ENCODE measurements around the gene KLHL7.
"Not testable (repeated sequence)": the region's sequence is repeated elsewhere in the genome, so short reads cannot be mapped to it uniquely, and the experiment has no call there.

KLHL7 gene

GRCh38 chr7:23121165-23121564, 15.6 kb downstream of the KLHL7 start:
- Histone ChIP-seq H3K4me1 (ENCODE audit: insufficient read depth, low read length) (peaks cover 20% of the 10 kb centered on the region), H3K9me3 (ENCODE audit: control insufficient read depth, insufficient read depth, low read length) (no peaks in the 10 kb centered on the region), H3K9ac (ENCODE audit: low read depth, low read length) (no peak overlapping the region), H3K36me3 (ENCODE audit: insufficient read depth, low read length) (peaks cover 6% of the 10 kb centered on the region; the same call in 1 of the 2 replicates)

- Histone ChIP-seq H3K9ac (ENCODE audit: low read depth, low read length) (no peak overlapping the region), H3K4me1 (ENCODE audit: insufficient read depth, low read length) (peaks cover 4% of the 10 kb centered on the region; the same call in 1 of the 2 replicates), H3K36me3 (ENCODE audit: insufficient read depth, low read length) (peaks cover 12% of the 10 kb centered on the region; the same call in 1 of the 2 replicates), H3K9me3 (ENCODE audit: control insufficient read depth, insufficient read depth, low read length) (no peaks in the 10 kb centered on the region)
Measured at GRCh38 chr7:23123007-23123406, 17.4 kb downstream of the KLHL7 start.

DNA sequence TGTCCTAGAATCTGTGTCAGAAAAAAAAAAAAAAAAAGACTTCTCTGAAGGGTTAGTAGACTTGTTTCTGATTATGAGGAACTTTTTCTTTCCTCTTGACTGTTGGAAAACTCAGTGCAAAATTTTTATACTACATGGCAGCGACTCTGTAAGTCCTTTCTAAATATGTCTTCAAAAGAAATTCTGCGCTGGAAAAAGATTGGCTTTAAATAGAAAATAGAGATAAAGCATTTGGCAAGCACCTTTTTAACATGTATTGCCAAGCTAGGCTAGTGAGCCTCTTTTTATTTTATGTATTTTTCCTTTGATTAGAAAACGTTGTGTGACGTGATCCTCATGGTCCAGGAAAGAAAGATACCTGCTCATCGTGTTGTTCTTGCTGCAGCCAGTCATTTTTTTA, 17.9 kb downstream of the KLHL7 start:
- Histone ChIP-seq H3K9me3 (ENCODE audit: control insufficient read depth, insufficient read depth, low read length) (no peaks in the 10 kb centered on the region), H3K4me1 (ENCODE audit: insufficient read depth, low read length) (no peaks in the 10 kb centered on the region; the same call in 1 of the 2 replicates)

GRCh38 chr7:23129036-23129435, 23.5 kb downstream of the KLHL7 start:
- H3K9me3 ChIP-seq (ENCODE audit: control insufficient read depth, insufficient read depth, low read length), result no peaks in the 10 kb centered on the region
- no peaks in the 10 kb centered on the region for H3K4me1 ChIP-seq (ENCODE audit: insufficient read depth, low read length)
- peaks cover 15% of the 10 kb centered on the region for H3K36me3 ChIP-seq (ENCODE audit: insufficient read depth, low read length)
- no peak overlapping the region for H3K9ac ChIP-seq (ENCODE audit: low read depth, low read length)

More for the DNA sequence above, 17.9 kb downstream of the KLHL7 start:
- H3K9ac ChIP-seq (ENCODE audit: low read depth, low read length), result no peak overlapping the region
- peaks cover 12% of the 10 kb centered on the region; the same call in 1 of the 2 replicates for H3K36me3 ChIP-seq (ENCODE audit: insufficient read depth, low read length)

GRCh38 chr7:23131799-23132198, 26.2 kb downstream of the KLHL7 start:
- H3K9me3 ChIP-seq (ENCODE audit: control insufficient read depth, insufficient read depth, low read length); H3K9ac ChIP-seq (ENCODE audit: low read depth, low read length); H3K4me1 ChIP-seq (ENCODE audit: insufficient read depth, low read length); H3K36me3 ChIP-seq (ENCODE audit: insufficient read depth, low read length): not testable (repeated sequence)

DNA sequence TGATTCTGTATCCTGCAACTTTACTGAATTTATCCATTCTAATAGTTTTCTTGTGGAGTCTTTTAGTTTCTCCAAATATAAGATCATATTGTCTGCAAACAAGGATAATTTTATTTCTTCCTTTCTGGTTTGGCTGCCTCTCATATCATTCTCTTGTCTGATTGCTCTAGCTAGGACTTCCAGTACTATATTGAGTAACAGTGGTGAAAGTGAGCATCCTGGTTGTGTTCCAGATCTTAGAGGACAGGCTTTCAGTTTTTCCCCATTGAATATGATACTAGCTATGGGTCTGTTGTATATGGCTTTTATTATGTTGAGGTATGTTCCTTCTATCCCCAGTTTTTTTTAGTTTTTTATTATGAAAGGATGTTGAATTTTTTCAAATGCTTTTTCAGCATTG, 28.2 kb downstream of the KLHL7 start:
- H3K9ac ChIP-seq (ENCODE audit: low read depth, low read length), result no peak overlapping the region
- H3K36me3 ChIP-seq (ENCODE audit: insufficient read depth, low read length), result peaks cover 3% of the 10 kb centered on the region

GRCh38 chr7:23135755-23136154, 30.2 kb downstream of the KLHL7 start:
- no peaks in the 10 kb centered on the region for H3K9me3 ChIP-seq (ENCODE audit: control insufficient read depth, insufficient read depth, low read length)
- no peaks in the 10 kb centered on the region; the same call in 1 of the 2 replicates for H3K4me1 ChIP-seq (ENCODE audit: insufficient read depth, low read length)

More for the DNA sequence above, 28.2 kb downstream of the KLHL7 start:
- Histone ChIP-seq H3K4me1 (ENCODE audit: insufficient read depth, low read length) (no peaks in the 10 kb centered on the region; the same call in 1 of the 2 replicates), H3K9me3 (ENCODE audit: control insufficient read depth, insufficient read depth, low read length) (no peaks in the 10 kb centered on the region)

DNA sequence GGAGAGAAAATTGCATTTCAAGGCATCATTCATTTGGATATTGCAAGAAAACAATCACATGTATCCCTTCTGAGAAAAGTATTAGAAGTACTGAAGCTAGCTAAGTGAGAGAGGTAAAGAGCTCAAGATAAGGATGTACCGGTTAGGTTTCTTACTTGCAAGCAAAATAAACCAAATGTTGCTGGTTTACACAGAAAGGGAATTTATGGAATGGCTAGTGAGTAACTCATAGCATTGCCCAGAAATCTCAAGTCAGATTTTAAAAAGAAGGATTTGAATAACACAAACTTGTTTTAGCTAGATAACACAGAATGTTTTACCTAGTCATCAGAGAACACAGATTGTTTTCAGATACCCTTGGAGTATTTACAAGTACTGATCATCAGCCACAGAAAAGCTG, 30.6 kb downstream of the KLHL7 start:
- H3K9ac ChIP-seq (ENCODE audit: low read depth, low read length), result no peak overlapping the region
- no peaks in the 10 kb centered on the region; the same call in 1 of the 2 replicates for H3K4me1 ChIP-seq (ENCODE audit: insufficient read depth, low read length)
- 0 out of 2 replicates have a peak, but pooled peaks cover under 1% of the 10 kb centered on the region for H3K36me3 ChIP-seq (ENCODE audit: insufficient read depth, low read length)
- H3K9me3 ChIP-seq (ENCODE audit: control insufficient read depth, insufficient read depth, low read length), result no peaks in the 10 kb centered on the region

More at GRCh38 chr7:23135755-23136154, 30.2 kb downstream of the KLHL7 start:
- Histone ChIP-seq H3K9ac (ENCODE audit: low read depth, low read length) (no peak overlapping the region), H3K36me3 (ENCODE audit: insufficient read depth, low read length) (peaks cover 3% of the 10 kb centered on the region; the same call in 1 of the 2 replicates)

GRCh38 chr7:23157679-23158078, 52.1 kb downstream of the KLHL7 start:
- Histone ChIP-seq H3K9ac (ENCODE audit: low read depth, low read length) (no peak overlapping the region), H3K9me3 (ENCODE audit: control insufficient read depth, insufficient read depth, low read length) (no peaks in the 10 kb centered on the region), H3K4me1 (ENCODE audit: insufficient read depth, low read length) (no peaks in the 10 kb centered on the region), H3K36me3 (ENCODE audit: insufficient read depth, low read length) (peaks cover 6% of the 10 kb centered on the region; the same call in 1 of the 2 replicates)

GRCh38 chr7:23158546-23158945, 53.0 kb downstream of the KLHL7 start:
- no peaks in the 10 kb centered on the region for H3K9me3 ChIP-seq (ENCODE audit: control insufficient read depth, insufficient read depth, low read length)
- no peak overlapping the region for H3K9ac ChIP-seq (ENCODE audit: low read depth, low read length)
- no peaks in the 10 kb centered on the region for H3K4me1 ChIP-seq (ENCODE audit: insufficient read depth, low read length)
- peaks cover 4% of the 10 kb centered on the region; the same call in 1 of the 2 replicates for H3K36me3 ChIP-seq (ENCODE audit: insufficient read depth, low read length)

DNA sequence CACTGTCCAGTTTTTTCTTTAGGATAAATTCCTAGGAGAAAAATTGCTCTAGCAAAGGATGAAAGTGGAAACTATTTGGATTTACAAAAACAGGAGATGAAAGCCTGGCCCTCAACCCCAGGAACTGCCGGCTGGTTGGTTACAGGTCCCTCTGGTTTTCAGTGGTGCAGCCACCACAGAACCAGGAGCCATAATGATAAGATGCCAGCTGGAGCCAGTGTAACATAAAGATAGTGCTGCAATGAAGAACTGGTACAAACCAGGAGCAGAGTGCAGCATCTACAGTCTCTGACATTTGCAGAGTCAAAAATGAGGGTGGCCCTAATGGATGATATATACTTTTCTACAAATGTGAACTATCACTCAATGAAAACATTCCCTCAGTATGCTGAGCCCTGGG, 55.9 kb downstream of the KLHL7 start:
- no peaks in the 10 kb centered on the region for H3K4me1 ChIP-seq (ENCODE audit: insufficient read depth, low read length)
- no peaks in the 10 kb centered on the region for H3K9me3 ChIP-seq (ENCODE audit: control insufficient read depth, insufficient read depth, low read length)
- no peak overlapping the region for H3K9ac ChIP-seq (ENCODE audit: low read depth, low read length)
- no peaks in the 10 kb centered on the region for H3K36me3 ChIP-seq (ENCODE audit: insufficient read depth, low read length)

DNA sequence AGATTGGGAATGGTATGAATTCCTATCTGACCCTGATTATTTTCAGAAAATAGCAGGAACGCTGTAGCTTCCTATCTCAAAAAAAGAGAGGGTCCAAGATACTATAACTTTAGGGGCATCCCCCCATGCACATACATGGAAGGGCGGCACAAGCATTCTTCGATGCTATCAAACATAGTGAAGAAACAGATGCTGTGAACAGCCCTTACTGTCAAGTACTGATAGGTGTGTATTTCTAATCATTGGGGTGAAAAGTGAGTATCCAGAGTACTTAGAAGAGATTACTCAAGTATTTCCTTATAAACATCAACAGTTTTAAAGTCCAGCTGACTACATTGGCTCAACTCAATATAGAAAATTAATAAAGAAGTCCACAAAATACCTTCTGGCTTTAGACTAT, 59.3 kb downstream of the KLHL7 start:
- H3K4me1 ChIP-seq (ENCODE audit: insufficient read depth, low read length), result no peaks in the 10 kb centered on the region
- H3K9me3 ChIP-seq (ENCODE audit: control insufficient read depth, insufficient read depth, low read length), result no peaks in the 10 kb centered on the region
- H3K9ac ChIP-seq (ENCODE audit: low read depth, low read length), result no peak overlapping the region
- H3K36me3 ChIP-seq (ENCODE audit: insufficient read depth, low read length), result 0 out of 2 replicates have a peak, but pooled peaks cover 3% of the 10 kb centered on the region

DNA sequence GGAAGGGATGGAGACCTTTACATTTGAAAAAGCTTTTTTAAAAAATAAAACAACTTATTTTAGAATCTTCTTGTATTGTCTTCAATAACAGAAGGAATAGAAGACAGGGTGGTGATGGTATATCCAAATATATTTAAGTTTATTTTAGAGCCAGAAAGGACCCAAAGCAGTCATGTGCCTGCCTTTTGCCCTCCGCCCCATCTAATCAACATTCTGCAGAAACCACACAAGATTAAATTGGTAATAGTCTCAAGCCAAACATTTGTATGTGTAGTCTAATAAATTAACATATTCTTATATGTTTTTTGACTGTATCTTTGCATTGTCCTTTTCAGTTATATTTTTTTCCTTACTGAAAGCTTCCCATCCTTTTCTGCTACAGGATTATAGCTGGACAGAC, 59.7 kb downstream of the KLHL7 start:
- H3K36me3 ChIP-seq (ENCODE audit: insufficient read depth, low read length), result 0 out of 2 replicates have a peak, but pooled peaks cover 3% of the 10 kb centered on the region
- no peak overlapping the region for H3K9ac ChIP-seq (ENCODE audit: low read depth, low read length)
- no peaks in the 10 kb centered on the region for H3K4me1 ChIP-seq (ENCODE audit: insufficient read depth, low read length)
- H3K9me3 ChIP-seq (ENCODE audit: control insufficient read depth, insufficient read depth, low read length), result no peaks in the 10 kb centered on the region

DNA sequence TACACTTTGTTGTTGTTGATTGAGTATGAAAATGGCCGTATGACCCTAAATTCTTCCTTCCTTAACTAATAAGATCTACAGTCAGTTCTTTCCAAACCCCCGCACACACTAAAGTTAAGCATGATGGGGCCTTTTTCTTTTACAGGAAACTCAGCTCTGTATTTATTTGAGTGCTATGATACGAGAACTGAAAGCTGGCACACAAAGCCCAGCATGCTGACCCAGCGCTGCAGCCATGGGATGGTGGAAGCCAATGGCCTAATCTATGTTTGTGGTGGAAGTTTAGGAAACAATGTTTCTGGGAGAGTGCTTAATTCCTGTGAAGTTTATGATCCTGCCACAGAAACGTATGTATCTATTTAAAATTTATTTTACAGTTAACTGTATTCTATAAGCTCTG, 62.1 kb downstream of the KLHL7 start:
- Histone ChIP-seq H3K4me1 (ENCODE audit: insufficient read depth, low read length) (no peaks in the 10 kb centered on the region), H3K9ac (ENCODE audit: low read depth, low read length) (no peak overlapping the region), H3K36me3 (ENCODE audit: insufficient read depth, low read length) (0 out of 2 replicates have a peak, but pooled peaks cover 3% of the 10 kb centered on the region), H3K9me3 (ENCODE audit: control insufficient read depth, insufficient read depth, low read length) (no peaks in the 10 kb centered on the region)

DNA sequence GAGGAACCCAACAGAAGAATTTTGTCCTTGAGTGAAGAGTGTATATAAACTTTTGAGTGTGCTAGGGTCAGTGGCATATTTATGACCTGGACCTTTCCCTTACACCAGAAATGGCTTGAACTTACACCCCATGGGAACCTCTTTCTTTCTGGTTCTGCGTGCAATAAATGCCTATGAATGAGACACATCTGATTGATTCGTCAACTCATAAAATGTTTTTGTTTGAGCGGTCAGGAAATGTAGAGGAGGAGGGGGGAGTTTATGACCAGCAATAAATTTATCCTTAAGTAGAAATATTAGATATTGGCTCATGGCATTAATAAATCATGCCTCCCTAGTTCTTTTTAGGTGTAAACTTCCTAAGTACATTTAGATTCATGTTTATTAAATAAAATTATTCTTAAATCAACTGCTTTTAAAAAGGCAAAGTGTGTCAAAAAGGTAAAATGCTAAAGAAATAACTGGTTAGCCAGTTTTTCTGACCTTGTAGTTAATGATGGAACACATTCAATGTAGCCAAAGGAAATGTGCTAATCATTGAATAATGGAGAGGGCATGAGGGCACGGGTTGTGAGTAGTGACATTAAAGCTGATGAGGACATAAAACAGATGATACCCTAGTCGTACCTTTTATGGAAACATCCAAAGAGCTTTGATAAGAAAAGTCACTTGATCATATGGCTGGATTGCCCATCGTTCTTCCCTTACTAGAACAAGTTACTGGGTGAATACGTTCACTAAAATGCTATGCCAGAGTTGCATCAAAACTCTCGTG, 62.7 kb downstream of the KLHL7 start:
- Histone ChIP-seq H3K4me1 (ENCODE audit: insufficient read depth, low read length) (no peaks in the 10 kb centered on the region), H3K36me3 (ENCODE audit: insufficient read depth, low read length) (0 out of 2 replicates have a peak, but pooled peaks cover 3% of the 10 kb centered on the region), H3K9me3 (ENCODE audit: control insufficient read depth, insufficient read depth, low read length) (no peaks in the 10 kb centered on the region), H3K9ac (ENCODE audit: low read depth, low read length) (no peak overlapping the region)
